Cerebellar nuclear complex (tissue), 1 donor: ENCODE results near the gene DTX3L.
"Not testable (repeated sequence)": the region's sequence is repeated elsewhere in the genome, so short reads cannot be mapped to it uniquely, and the experiment has no call there.

Experiments
- DNase-seq, 2 experiments: peaks; one replicate each; lab custom pipeline; 2025; lab: John Stamatoyannopoulos, UW

DTX3L gene

GRCh38 chr3:122562923-122563716, 1.0 kb upstream of the DTX3L start:
- no peak for DNase-seq

GRCh38 chr3:122563717-122564025, 467 bp upstream of the DTX3L start:
- no peak for DNase-seq

- not testable (repeated sequence) for DNase-seq
These were observed 4.0 kb downstream of the DTX3L start for GRCh38 chr3:122568131-122568530.

GRCh38 chr3:122568755-122569154, 4.6 kb downstream of the DTX3L start:
- DNase-seq, result no peak

- DNase-seq, result no peak
These were observed 8.8 kb downstream of the DTX3L start for GRCh38 chr3:122572940-122573412.

- DNase-seq, result no peak
These were observed 12.2 kb downstream of the DTX3L start for GRCh38 chr3:122576174-122576940.

- DNase-seq, result no peak
These were observed 13.4 kb downstream of the DTX3L start, which contains the start of gene PARP15 for GRCh38 chr3:122577409-122578031. TSS of gene PARP15 (plus strand) at chr3:122577650. CDS start at chr3:122577668, 18 bp downstream.

- no peak for DNase-seq
These were observed 14.1 kb downstream of the DTX3L start for GRCh38 chr3:122578069-122578740.

- DNase-seq, result no peak
These were observed 16.3 kb downstream of the DTX3L start for GRCh38 chr3:122580470-122580869.

- DNase-seq, result no peak
These were observed 17.5 kb downstream of the DTX3L start for GRCh38 chr3:122581622-122582021.

- DNase-seq, result no peak
These were observed 18.3 kb downstream of the DTX3L start for GRCh38 chr3:122582390-122582789.

GRCh38 chr3:122586098-122586497, 22.0 kb downstream of the DTX3L start:
- no peak for DNase-seq

- no peak for DNase-seq
These were observed 22.8 kb downstream of the DTX3L start for GRCh38 chr3:122586773-122587485.

GRCh38 chr3:122587572-122587971, 23.4 kb downstream of the DTX3L start:
- DNase-seq, result no peak

- DNase-seq, result no peak
These were observed 25.2 kb downstream of the DTX3L start for GRCh38 chr3:122589297-122589696.

- no peak for DNase-seq
These were observed 26.5 kb downstream of the DTX3L start for GRCh38 chr3:122590610-122591009.

- no peak for DNase-seq
These were observed 29.9 kb downstream of the DTX3L start for GRCh38 chr3:122594025-122594424.

GRCh38 chr3:122598151-122598550, 34.0 kb downstream of the DTX3L start:
- no peak for DNase-seq

GRCh38 chr3:122598556-122598955, 34.4 kb downstream of the DTX3L start:
- no peak for DNase-seq

- DNase-seq, result no peak
These were observed 38.0 kb downstream of the DTX3L start for GRCh38 chr3:122602011-122602710.

- no peak for DNase-seq
These were observed 38.9 kb downstream of the DTX3L start for GRCh38 chr3:122603056-122603455.
